K562 (cell line): ENCODE data around the gene SETD5. TPM values are rescaled to one million over a fixed set of nuclear protein-coding genes. Genes with fewer than 3 reads are reported as not detected.

Experiments used
- BDP1 ChIP-seq: IDR thresholded peaks from 3 replicates; pipeline ENCODE4 v1.6.1; 2011; ENCODE audit not compliant: insufficient read length, insufficient read depth
- CBFA2T2 ChIP-seq: fragments of 450-650 bp; conservative IDR thresholded peaks from 2 replicates; pipeline ENCODE4 v1.6.1; 2017; ENCODE audit warnings: mild to moderate bottlenecking
- COPS2 ChIP-seq: fragments of 450-650 bp; conservative IDR thresholded peaks from 2 replicates; pipeline ENCODE4 v1.6.1; 2016; ENCODE audit warnings: mild to moderate bottlenecking, moderate library complexity
- ETV5 ChIP-seq: sonication (generic); formaldehyde crosslinking; IDR thresholded peaks from 2 replicates; pipeline ENCODE4 v1.4.0; 2020; ENCODE audit warnings: low read depth, mild to moderate bottlenecking, missing genetic modification reagents
- HMG20A ChIP-seq: fragments of 450-650 bp; formaldehyde crosslinking; conservative IDR thresholded peaks from 2 replicates; pipeline ENCODE4 v1.4.0; 2020; ENCODE audit warnings: mild to moderate bottlenecking, mixed read lengths
- HNRNPL ChIP-seq: fragments of 200-400 bp; formaldehyde crosslinking; IDR thresholded peaks from 2 replicates; pipeline ENCODE4 v1.6.1; 2017; ENCODE audit warnings: low read depth, mild to moderate bottlenecking, low read length
- NCOA1 ChIP-seq: fragments of 450-650 bp; IDR thresholded peaks from 2 replicates; pipeline ENCODE4 v1.6.1; 2016; ENCODE audit warnings: low read depth
- NFRKB ChIP-seq: fragments of 450-650 bp; IDR thresholded peaks from 2 replicates; pipeline ENCODE4 v1.6.1; 2016; ENCODE audit warnings: low read depth
- POLR2G ChIP-seq: fragments of 200-400 bp; formaldehyde crosslinking; IDR thresholded peaks from 2 replicates; pipeline ENCODE4 v1.6.1; 2017; ENCODE audit warnings: low read depth, mild to moderate bottlenecking, antibody characterized with exemption, low read length, moderate library complexity
- SNRNP70 ChIP-seq: fragments of 200-400 bp; formaldehyde crosslinking; optimal IDR thresholded peaks from 2 replicates; pipeline ENCODE3; 2017; ENCODE audit warnings: low read depth, low read length
- STAG1 ChIP-seq: sonication (generic); formaldehyde crosslinking; IDR thresholded peaks from 2 replicates; pipeline ENCODE4 v1.5.0; 2020; ENCODE audit warnings: missing genetic modification reagents, borderline replicate concordance
- TCFL5 ChIP-seq: fragments of 250-450 bp; sonication (Bioruptor Pico); conservative IDR thresholded peaks from 2 replicates; pipeline ENCODE4 v1.6.1; 2021; ENCODE audit warnings: mild to moderate bottlenecking, moderate library complexity, matching md5 sums
- XRCC5 ChIP-seq: fragments of 200-400 bp; formaldehyde crosslinking; IDR thresholded peaks from 2 replicates; pipeline ENCODE4 v1.6.1; 2017; ENCODE audit warnings: low read depth, mild to moderate bottlenecking, low read length
- ZC3H8 ChIP-seq: fragments of 450-650 bp; IDR thresholded peaks from 2 replicates; pipeline ENCODE4 v1.6.1; 2017
- ZNF12 ChIP-seq: sonication (generic); formaldehyde crosslinking; IDR thresholded peaks from 2 replicates; pipeline ENCODE4 v1.4.0; 2020; ENCODE audit warnings: mild to moderate bottlenecking, missing genetic modification reagents
- ZNF124 ChIP-seq: sonication (generic); formaldehyde crosslinking; IDR thresholded peaks from 2 replicates; pipeline ENCODE4 v1.8.1; 2022; ENCODE audit warnings: missing genetic modification reagents
- ZNF224 ChIP-seq: sonication (generic); formaldehyde crosslinking; IDR thresholded peaks from 2 replicates; pipeline ENCODE4 v1.8.0; 2022; ENCODE audit warnings: mild to moderate bottlenecking, missing genetic modification reagents
- ZNF766 ChIP-seq: fragments of 200-800 bp; sonication (Bioruptor generic); conservative IDR thresholded peaks from 2 replicates; pipeline ENCODE4 v1.6.1; 2016; ENCODE audit warnings: missing genetic modification characterization, missing compliant biosample characterization
- polyA plus RNA-seq, 8 experiments: library from polyadenylated mRNA; depleted of rRNA in 4 of 8; stranded (reverse) in 5 of 8; unstranded in 3 of 8; fragments of >200 nt; fragmentation: Nextera tagmentation in 2 of 8; fragmentation: Illumina TruSeq in 1 of 8; extraction: Ambion mirVana in 2 of 8; extraction: Trizol in 1 of 8; gene quantifications; 2 replicates each; pipeline versions ENCODE4 v1.2.1 to v1.2.3, GENCODE V29; 2011 to 2014; ENCODE audit warnings: inconsistent platforms in 1 of 8, missing spikeins in 1 of 8
- total RNA-seq, 7 experiments: library from RNA; depleted of rRNA in 6 of 7; stranded (reverse); fragments of >200 nt in 6 of 7; fragmentation: Illumina TruSeq in 2 of 7; extraction: Trizol in 2 of 7; gene quantifications; 2 replicates each; pipeline versions ENCODE4 v1.2.1 to v1.2.3, GENCODE V29; 2011 to 2021; ENCODE audit warnings: low replicate concordance in 1 of 7
- TF ChIP-seq, protein P1 (sequence below): fragments of 250-450 bp; sonication (Bioruptor Pico); IDR thresholded peaks from 2 replicates; pipeline ENCODE4 v1.5.0; 2020; ENCODE audit warnings: mild to moderate bottlenecking, borderline replicate concordance
- TF ChIP-seq, protein P2 (sequence below): fragments of 250-450 bp; sonication (Bioruptor Pico); IDR thresholded peaks from 2 replicates; pipeline ENCODE4 v1.5.0; 2021
- TF ChIP-seq, protein P3 (sequence below), 2 experiments: fragments of 450-650 bp in 1 of 2; IDR thresholded peaks; 2 replicates each; pipeline ENCODE4 v1.6.1; 2011 to 2017; ENCODE audit warnings: low read depth in 2 of 2, antibody characterized with exemption in 1 of 2, borderline replicate concordance in 1 of 2, low read length in 1 of 2, mild to moderate bottlenecking in 1 of 2, mixed read lengths in 1 of 2; ENCODE audit not compliant: control insufficient read depth in 1 of 2
- TF ChIP-seq, protein P4 (sequence below): fragments of 250-450 bp; sonication (Bioruptor Pico); IDR thresholded peaks from 2 replicates; pipeline ENCODE4 v1.6.1; 2021; ENCODE audit warnings: mild to moderate bottlenecking

SETD5 gene
- total and polyA plus RNA-seq, 9 of the 15 experiments (the other 6 are each of a cell fraction or from before 2014, with no cell fraction given) = 20.8 to 135 (median 87.2) TPM

DNA sequence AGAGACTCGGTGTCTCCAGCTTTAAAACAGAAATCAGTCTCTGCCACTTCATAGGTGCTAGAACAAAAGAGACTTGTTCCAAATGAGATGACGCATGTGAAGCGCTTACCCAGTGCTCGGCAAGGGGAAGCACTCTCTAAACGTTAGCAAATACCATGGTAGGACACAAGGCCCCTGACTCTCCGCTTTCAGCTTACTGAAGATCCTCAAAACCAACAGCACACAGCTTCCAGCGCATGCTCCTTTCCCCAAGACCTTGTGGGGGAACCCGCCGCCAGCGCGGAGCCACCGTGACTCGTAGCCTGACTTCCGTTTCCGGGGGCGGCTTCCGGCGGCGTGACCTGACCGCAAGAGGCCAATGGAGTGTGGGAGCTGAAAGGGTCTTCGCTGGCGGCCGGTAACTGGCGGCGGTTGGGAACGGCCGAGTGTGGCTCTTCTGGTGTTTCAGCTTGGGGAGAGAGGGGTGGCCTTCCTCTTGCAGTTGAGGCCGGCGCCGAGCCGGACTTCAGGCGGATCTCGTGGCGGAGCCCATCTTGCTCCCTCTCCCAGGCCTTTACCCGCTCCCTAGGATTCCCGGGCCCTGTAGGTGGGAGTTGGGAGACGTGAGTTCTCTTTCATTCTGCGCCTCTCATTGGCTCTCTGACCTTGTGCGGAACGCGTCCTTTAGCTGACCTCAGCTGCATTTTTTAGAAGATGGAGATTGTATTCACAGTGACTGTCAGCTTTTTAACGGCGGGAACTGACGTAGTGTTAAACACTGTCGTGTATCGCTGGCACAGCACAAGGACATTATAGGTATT is 34.5 kb upstream of the SETD5 start, which contains the start of gene THUMPD3 (continued):
- TF ChIP-seq HMG20A (CRISPR knock-in tag) (no peak), SNRNP70 (no peak), NCOA1 (peak; percentile 83), HNRNPL (no peak), CBFA2T2 (no peak), ZNF12 (CRISPR knock-in tag) (peak; percentile 99), BDP1 (no peak), COPS2 (no peak), ZNF124 (CRISPR knock-in tag) (no peak), ZC3H8 (no peak), STAG1 (CRISPR knock-in tag) (no peak), ZNF224 (CRISPR knock-in tag) (peak; percentile 75; the same call in 1 of the 2 replicates), XRCC5 (no peak), POLR2G (peak; percentile 99), NFRKB (peak; percentile 97), ETV5 (CRISPR knock-in tag) (peak; percentile 100), TCFL5 (no peak), ZNF766 (CRISPR knock-in tag) (peak; percentile 47; the same call in 1 of the 2 replicates)
- TF ChIP-seq, protein P1, sequence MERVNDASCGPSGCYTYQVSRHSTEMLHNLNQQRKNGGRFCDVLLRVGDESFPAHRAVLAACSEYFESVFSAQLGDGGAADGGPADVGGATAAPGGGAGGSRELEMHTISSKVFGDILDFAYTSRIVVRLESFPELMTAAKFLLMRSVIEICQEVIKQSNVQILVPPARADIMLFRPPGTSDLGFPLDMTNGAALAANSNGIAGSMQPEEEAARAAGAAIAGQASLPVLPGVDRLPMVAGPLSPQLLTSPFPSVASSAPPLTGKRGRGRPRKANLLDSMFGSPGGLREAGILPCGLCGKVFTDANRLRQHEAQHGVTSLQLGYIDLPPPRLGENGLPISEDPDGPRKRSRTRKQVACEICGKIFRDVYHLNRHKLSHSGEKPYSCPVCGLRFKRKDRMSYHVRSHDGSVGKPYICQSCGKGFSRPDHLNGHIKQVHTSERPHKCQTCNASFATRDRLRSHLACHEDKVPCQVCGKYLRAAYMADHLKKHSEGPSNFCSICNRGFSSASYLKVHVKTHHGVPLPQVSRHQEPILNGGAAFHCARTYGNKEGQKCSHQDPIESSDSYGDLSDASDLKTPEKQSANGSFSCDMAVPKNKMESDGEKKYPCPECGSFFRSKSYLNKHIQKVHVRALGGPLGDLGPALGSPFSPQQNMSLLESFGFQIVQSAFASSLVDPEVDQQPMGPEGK (CRISPR knock-in tag) = no peak; the same call in 1 of the 2 replicates
- TF ChIP-seq, protein P2, sequence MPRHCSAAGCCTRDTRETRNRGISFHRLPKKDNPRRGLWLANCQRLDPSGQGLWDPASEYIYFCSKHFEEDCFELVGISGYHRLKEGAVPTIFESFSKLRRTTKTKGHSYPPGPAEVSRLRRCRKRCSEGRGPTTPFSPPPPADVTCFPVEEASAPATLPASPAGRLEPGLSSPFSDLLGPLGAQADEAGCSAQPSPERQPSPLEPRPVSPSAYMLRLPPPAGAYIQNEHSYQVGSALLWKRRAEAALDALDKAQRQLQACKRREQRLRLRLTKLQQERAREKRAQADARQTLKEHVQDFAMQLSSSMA (CRISPR knock-in tag) = 0 out of 2 replicates have a peak, but pooled peaks have one; percentile 29
- TF ChIP-seq, protein P3, sequence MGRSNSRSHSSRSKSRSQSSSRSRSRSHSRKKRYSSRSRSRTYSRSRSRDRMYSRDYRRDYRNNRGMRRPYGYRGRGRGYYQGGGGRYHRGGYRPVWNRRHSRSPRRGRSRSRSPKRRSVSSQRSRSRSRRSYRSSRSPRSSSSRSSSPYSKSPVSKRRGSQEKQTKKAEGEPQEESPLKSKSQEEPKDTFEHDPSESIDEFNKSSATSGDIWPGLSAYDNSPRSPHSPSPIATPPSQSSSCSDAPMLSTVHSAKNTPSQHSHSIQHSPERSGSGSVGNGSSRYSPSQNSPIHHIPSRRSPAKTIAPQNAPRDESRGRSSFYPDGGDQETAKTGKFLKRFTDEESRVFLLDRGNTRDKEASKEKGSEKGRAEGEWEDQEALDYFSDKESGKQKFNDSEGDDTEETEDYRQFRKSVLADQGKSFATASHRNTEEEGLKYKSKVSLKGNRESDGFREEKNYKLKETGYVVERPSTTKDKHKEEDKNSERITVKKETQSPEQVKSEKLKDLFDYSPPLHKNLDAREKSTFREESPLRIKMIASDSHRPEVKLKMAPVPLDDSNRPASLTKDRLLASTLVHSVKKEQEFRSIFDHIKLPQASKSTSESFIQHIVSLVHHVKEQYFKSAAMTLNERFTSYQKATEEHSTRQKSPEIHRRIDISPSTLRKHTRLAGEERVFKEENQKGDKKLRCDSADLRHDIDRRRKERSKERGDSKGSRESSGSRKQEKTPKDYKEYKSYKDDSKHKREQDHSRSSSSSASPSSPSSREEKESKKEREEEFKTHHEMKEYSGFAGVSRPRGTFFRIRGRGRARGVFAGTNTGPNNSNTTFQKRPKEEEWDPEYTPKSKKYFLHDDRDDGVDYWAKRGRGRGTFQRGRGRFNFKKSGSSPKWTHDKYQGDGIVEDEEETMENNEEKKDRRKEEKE (IDR thresholded peaks at IDR 0.05; ENCODE audit: borderline replicate concordance in 1 of 2, control insufficient read depth in 1 of 2, low read depth in 2 of 2, low read length in 1 of 2) = 0 out of 4 replicates have a peak, but pooled peaks of 1 of the 2 experiments have one; percentile 73
- TF ChIP-seq, protein P4, sequence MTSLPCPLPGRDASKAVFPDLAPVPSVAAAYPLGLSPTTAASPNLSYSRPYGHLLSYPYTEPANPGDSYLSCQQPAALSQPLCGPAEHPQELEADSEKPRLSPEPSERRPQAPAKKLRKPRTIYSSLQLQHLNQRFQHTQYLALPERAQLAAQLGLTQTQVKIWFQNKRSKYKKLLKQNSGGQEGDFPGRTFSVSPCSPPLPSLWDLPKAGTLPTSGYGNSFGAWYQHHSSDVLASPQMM = no peak
